ENCODE data around the gene MINDY2.

The MINDY2 gene

GRCh38 chr15:58889363-58889762, 118.3 kb downstream of the MINDY2 start:
- no peak for DNase-seq

- DNase-seq = no peak
Observed at GRCh38 chr15:58898150-58898680, 127.1 kb downstream of the MINDY2 start.

GRCh38 chr15:58900631-58901030, 129.5 kb downstream of the MINDY2 start:
- no peak for DNase-seq

GRCh38 chr15:58908550-58909309, 137.6 kb downstream of the MINDY2 start:
- DNase-seq = peak; percentile 6

GRCh38 chr15:58909616-58910015, 138.5 kb downstream of the MINDY2 start:
- DNase-seq = no peak

DNA sequence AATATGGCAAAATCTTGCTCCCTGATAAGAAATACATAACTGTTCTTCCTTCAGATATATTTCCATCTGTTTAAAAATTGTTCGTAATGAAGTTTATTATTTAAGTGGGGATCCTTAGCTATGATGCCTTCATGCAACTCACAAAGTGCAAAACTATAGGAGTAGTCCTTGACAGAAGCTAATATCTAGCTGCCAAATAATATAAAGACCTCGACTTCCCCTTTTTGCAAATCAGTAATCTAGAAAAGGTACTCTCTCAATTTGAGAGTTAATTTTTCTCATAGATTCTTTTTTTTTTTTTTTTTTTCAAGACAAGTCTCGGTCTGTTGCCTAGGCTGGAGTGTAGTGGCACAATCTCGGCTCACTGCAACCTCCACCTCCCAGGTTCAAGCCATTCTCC, 139.4 kb downstream of the MINDY2 start:
- no peak for DNase-seq

All from CD4-positive, alpha-beta T cell treated with Interleukin-12 subunit alpha and Interleukin-12 subunit beta, for 1 hour (primary cell).